HUDEP-2 (cell line): ENCODE data around the gene SRRM3.
"Not testable (repeated sequence)": the region's sequence is repeated elsewhere in the genome, so short reads cannot be mapped to it uniquely, and the experiment has no call there.

Source experiments
- DNase-seq, 76 experiments: peaks; one replicate each; lab custom pipeline; 2025; ENCODE audit not compliant: unreplicated experiment in 76 of 76; lab: John Stamatoyannopoulos, UW

SRRM3 gene

GRCh38 chr7:76261329-76261728 is 59.6 kb downstream of the SRRM3 start:
- no peak for DNase-seq

DNA sequence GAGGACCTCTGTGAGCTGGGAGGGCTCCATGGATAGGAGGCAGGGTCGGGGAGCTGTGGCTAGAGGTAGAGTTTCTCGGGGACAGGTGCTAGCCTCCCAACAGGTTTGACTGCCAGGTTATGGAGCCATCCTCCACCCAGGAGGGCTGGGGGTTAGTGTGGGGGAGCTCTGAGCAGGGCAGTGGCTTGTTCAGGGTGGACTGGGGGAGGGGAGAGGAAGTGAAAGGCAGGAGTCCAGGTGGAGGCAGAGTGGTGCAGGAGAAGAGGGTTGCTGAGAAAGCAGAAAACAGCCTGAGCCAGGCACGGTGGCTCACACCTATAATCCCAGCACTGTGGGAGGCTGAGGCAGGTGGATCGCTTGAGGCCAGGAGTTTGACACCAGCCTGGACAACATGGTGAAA is 60.2 kb downstream of the SRRM3 start:
- no peak for DNase-seq

- peak in 43 of 76 experiments; percentile 3 to 58 (median 26) for DNase-seq
Observed at GRCh38 chr7:76262683-76263402, 61.1 kb downstream of the SRRM3 start.

DNA sequence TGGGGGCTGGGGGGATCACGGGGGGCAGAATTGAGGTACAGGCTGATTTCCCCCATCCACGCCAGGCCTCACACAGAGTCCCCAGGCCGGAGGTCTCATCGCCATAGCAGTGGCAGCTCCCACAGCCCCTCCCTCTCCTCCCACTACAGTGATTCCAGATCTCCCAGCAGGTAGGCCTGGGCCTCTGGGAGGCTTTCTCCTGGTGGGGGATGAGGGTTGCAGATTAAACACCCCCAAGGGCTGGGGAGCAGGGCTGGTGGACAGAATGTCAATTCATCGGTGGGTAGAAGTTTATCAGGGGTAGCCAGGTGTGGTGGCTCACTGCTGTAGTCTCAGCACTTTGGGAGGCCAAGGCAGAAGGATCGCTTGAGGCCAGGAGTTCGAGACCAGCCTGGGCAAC is 63.6 kb downstream of the SRRM3 start:
- no peak for DNase-seq

GRCh38 chr7:76267107-76267893 is 65.6 kb downstream of the SRRM3 start:
- no peak for DNase-seq

DNA sequence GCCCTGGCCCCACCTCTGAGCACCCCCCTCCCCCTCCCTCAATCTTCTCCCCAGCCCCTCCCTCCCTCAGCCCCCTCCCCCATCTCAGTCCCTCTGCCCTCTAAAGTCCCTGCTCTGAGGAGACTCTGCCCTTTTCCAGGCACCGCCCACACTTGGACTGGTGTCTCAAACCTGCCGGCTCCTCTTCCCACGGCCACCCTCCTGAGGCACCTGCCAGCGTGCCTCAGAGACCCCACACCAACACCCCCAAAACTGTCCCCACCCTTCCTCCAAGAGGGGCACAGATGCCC is 66.1 kb downstream of the SRRM3 start:
- DNase-seq: no peak

DNA sequence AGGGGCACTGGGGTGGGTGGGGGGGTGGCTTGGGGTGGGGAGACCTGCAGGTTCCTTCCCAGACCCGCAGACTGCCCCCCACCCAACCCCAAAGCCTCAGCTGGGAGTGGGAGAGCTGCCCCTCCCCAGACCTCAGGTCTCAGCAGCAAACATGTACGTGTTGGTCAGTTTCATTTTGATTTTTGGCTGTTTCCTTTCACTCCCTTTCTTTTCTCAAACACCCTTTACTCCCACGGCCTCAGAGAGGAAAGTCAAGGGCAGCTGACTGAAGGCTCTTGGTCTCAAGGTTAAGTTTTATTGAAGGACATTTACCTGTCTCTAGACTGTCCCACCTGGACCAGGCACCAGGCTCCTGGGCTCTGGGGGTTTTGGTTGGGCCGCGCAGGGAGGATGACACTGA is 66.7 kb downstream of the SRRM3 start:
- no peak for DNase-seq

DNA sequence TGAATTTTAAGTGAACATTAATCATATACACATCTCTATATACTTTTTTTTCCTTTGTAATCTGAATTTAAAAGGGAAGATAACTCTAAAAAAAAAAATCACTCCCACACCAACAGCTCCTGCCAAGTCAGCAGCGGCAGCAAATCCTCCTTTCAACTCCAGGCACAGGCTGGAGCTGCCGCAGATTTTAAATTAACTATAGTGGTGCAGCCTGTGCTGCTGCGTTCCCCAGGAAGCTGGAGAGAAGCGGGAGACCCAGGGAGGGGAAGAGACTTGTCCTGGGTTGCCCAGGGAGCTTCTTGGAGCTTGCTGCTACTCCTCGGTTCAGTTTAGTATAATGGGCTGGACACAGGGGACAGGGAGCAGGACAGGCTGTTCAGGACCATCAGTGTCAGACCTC is 68.2 kb downstream of the SRRM3 start:
- no peak for DNase-seq

GRCh38 chr7:76271384-76271783 is 69.7 kb downstream of the SRRM3 start:
- DNase-seq: not testable (repeated sequence)

GRCh38 chr7:76272142-76272541 is 70.4 kb downstream of the SRRM3 start:
- no peak for DNase-seq

DNA sequence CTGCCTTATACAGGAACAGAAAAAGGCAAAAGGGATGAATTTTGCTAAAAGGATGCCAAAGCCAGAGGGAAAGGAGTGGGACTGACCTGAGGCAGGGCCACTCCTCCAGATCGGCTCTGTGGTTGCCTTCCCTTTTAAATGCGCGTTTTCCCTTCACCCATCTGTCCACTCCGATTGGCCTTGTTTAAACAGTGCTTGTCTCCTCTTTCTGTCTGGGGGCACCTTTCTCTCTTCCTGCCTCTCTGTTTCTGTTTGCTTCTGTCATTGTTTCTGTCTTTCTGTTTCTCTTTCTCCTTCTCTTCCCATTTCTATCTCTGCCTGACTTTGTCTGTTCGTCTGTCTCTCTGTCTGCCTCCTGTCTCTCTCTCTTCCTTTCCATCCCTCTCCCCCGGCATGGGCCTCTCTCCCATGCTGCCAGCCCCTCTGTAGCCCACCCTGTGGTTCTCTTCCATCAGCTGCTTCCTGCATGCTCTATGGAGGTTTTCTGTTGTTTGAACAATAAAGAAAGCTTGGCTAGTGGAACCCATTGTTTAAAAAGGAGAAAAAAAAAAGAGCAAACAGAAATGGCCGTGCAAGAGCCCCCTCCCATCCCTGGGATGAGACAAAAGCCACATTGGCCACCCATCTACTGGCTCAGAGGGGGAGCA is 71.3 kb downstream of the SRRM3 start:
- no peak for DNase-seq

GRCh38 chr7:76273503-76273902 is 71.8 kb downstream of the SRRM3 start:
- no peak for DNase-seq

GRCh38 chr7:76278540-76278939 is 76.8 kb downstream of the SRRM3 start:
- DNase-seq: peak in 2 of 76 experiments; percentile 1 to 17

- no peak for DNase-seq
Observed at GRCh38 chr7:76280408-76280807, 78.7 kb downstream of the SRRM3 start.

DNA sequence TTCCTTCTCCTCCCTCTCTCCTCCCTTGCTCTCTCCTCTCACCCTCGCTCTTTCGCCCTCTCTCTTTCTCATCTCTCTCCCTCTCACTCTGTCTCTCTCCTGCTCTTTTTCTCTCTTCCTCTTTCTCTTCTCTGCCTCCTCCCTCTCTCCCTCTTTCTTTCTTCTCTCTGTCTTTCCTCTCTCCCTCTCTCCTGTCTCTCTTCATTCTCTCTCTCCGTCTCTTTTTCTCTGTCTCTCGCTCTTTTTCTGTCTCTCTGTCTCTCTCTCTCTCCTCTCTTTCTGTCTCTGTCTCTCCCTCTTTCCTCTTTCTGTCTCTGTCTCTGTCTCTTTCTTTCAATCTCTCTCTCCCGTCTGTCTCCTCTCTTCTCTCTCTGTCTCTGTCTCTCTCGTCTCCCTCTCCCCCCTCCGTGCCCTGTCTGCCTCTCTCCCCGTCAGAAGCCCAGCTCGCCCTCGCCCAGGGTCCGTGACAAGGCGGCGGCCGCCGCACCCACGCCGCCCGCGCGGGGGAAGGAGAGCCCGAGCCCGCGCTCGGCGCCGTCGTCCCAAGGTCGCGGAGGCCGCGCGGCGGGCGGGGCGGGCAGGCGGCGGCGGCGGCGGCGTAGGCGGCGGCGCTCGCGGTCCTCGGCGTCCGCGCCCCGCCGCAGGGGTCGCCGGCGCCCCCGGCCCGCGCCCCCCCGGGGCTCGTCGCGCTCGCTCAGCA is 79.5 kb downstream of the SRRM3 start:
- DNase-seq: no peak

- no peak for DNase-seq
Observed at GRCh38 chr7:76281706-76282343, 80.1 kb downstream of the SRRM3 start.

GRCh38 chr7:76282344-76283253 is 80.9 kb downstream of the SRRM3 start:
- no peak for DNase-seq

DNA sequence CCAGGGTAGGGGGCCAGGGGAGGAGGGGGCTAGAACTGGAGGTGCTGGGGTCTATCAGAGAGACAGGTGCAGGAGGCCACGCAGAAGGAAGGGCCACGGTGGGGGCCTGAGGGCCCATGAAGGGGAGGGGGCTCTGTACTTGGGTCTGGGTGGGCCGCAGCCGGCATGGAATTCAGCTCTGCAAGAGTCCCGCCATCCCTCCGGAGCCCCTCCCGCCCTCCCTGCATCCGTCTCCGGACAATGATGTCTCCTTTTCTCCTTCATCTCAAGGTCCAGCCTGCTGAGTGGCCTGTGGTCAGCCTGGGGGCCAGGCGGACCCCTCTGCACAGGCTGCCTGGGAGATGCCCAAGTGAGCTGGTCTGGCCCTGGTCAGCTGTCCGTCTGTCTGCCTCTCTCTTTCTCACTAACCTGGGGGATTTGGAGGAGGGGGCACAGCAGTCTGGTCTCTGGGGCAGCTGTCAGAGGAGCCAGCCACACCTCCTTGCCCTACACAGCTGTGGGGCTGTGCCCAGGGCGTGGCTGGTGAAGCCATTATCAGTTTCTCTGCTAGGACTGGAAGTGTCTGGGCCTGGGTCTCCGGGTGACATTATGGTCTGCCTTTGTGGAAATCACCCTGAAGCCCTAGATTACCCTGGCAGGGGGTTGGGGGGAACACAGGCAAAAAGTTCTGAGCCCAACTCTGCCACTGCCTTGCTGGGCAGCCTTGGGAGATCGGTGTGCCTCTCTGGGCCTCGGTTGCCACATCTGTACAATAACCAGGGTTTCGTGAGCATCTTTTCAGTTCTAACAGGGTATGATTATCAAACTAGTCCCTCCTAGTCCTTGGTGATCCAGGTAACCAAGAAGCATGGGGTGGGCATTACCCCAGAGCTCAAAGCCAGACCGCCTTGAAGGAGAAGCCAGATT is 81.8 kb downstream of the SRRM3 start:
- peak in 1 of 76 experiments; percentile 11 for DNase-seq
